Esophagus muscularis mucosa (tissue), 4 donors: Measurements from ENCODE around the gene CMTM1. TPM values are rescaled to one million over a fixed set of nuclear protein-coding genes. Genes with fewer than 3 reads are reported as not detected.
"Not testable (repeated sequence)": the region's sequence is repeated elsewhere in the genome, so short reads cannot be mapped to it uniquely, and the experiment has no call there.

Experiments used
- DNase-seq: peaks from one replicate; pipeline ENCODE4 v3.0.0-alpha.2; 2017; ENCODE audit errors: extremely low spot score
- H3K27ac ChIP-seq, 4 donors: fragments of 200-600 bp; sonication (generic); replicated peaks in 1 of 4; 1 replicate in 3 of 4; 2 replicates in 1 of 4; pipeline ENCODE4 v1.5.1; 2016 to 2019; ENCODE audit warnings: mild to moderate bottlenecking in 1 of 4
- H3K27me3 ChIP-seq, 4 donors: fragments of 200-600 bp; sonication (generic); one replicate each; pipeline versions ENCODE4 v1.5.1 to v1.6.0; 2016 to 2019
- H3K36me3 ChIP-seq, 4 donors: fragments of 200-600 bp; sonication (generic); one replicate each; pipeline ENCODE4 v1.5.1; 2016 to 2019
- H3K4me1 ChIP-seq, 4 donors: fragments of 200-600 bp; sonication (generic); one replicate each; pipeline ENCODE4 v1.5.1; 2016 to 2019
- H3K4me3 ChIP-seq, 4 donors: fragments of 200-600 bp; sonication (generic); 1 replicate in 2 of 4; 2 replicates in 2 of 4; pipeline ENCODE4 v1.5.1; 2016 to 2019; ENCODE audit warnings: mild to moderate bottlenecking in 4 of 4, moderate library complexity in 1 of 4
- H3K9me3 ChIP-seq, 4 donors: fragments of 200-600 bp; sonication (generic); 1 replicate in 3 of 4; 2 replicates in 1 of 4; pipeline ENCODE4 v1.5.1; 2016 to 2019
- EP300 ChIP-seq: sonication (generic); formaldehyde crosslinking; IDR thresholded peaks from one replicate; pipeline ENCODE4 v1.6.1; 2017; ENCODE audit warnings: antibody characterized with exemption
- POLR2A ChIP-seq: fragments of 450-650 bp; IDR thresholded peaks from one replicate; pipeline ENCODE4 v1.6.1; 2017; ENCODE audit warnings: antibody characterized with exemption, moderate library complexity, mild to moderate bottlenecking, low read depth
- POLR2AphosphoS5 ChIP-seq, 2 donors: sonication (generic); formaldehyde crosslinking; IDR thresholded peaks; one replicate each; pipeline ENCODE4 v1.6.1; 2017; ENCODE audit warnings: antibody characterized with exemption in 2 of 2
- WGBS: methylation state at CpG from one replicate; pipeline ENCODE4 v1.1.5; 2018; 5-methylcytosine and 5-hydroxymethylcytosine counted together
- intact Hi-C: fragments of 100-400 bp; cut with DNase I; formaldehyde crosslinking; loops from one replicate; pipeline ENCODE4 v1.15.1; 2023
- total RNA-seq, 4 donors: library from RNA; depleted of rRNA; stranded (reverse); fragments of >200 nt; gene quantifications; one replicate each; pipeline versions ENCODE4 v1.1.0 to v1.2.1, GENCODE V29; 2016
- TF ChIP-seq, protein P1 (sequence below), 3 experiments: fragments of 200-600 bp in 2 of 3; fragments of 450-650 bp in 1 of 3; sonication (generic) in 2 of 3; IDR thresholded peaks; one replicate each; pipeline ENCODE4 v1.5.1; 2017 to 2019; ENCODE audit warnings: antibody characterized with exemption in 3 of 3, mild to moderate bottlenecking in 2 of 3, moderate library complexity in 1 of 3

CMTM1 gene
- total RNA-seq, 4 donors from 2014 or later: 1.4 to 2.0 (median 1.7) TPM; not detected in 1

DNA sequence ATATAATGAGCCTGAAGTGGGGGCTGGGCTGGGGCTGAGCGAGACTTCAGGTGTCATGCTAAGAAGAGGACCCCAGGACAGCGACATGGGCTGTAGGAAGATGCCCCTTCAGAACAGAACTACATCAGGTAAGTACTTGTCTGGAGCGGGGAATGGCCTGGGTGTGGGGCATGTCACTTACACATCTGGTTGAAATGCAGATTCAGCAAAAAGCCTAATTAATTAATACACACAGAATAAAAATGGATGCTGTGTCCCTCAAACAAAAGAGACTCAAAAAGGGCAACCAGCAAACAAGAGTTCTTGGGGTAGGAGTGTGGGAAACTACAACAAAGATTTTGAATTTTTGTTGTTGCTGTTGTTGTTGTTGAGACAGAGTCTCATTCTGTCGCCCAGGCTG, 24.8 kb downstream of the CMTM1 start:
- Histone ChIP-seq H3K4me1 (no peaks in the 10 kb centered on the region), H3K27me3 (no peaks in the 10 kb centered on the region), H3K9me3 (peaks cover 0 to 4% (median 0%) of the 10 kb centered on the region in 4 donors), H3K4me3 (no peak overlapping the region), H3K27ac (no peak overlapping the region), H3K36me3 (no peaks in the 10 kb centered on the region)
- TF ChIP-seq POLR2AphosphoS5 (IDR thresholded peaks at IDR 0.05) (no peak), POLR2A (no peak), EP300 (no peak)
- TF ChIP-seq, protein P1, sequence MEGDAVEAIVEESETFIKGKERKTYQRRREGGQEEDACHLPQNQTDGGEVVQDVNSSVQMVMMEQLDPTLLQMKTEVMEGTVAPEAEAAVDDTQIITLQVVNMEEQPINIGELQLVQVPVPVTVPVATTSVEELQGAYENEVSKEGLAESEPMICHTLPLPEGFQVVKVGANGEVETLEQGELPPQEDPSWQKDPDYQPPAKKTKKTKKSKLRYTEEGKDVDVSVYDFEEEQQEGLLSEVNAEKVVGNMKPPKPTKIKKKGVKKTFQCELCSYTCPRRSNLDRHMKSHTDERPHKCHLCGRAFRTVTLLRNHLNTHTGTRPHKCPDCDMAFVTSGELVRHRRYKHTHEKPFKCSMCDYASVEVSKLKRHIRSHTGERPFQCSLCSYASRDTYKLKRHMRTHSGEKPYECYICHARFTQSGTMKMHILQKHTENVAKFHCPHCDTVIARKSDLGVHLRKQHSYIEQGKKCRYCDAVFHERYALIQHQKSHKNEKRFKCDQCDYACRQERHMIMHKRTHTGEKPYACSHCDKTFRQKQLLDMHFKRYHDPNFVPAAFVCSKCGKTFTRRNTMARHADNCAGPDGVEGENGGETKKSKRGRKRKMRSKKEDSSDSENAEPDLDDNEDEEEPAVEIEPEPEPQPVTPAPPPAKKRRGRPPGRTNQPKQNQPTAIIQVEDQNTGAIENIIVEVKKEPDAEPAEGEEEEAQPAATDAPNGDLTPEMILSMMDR (IDR thresholded peaks at IDR 0.05): no peak
- intact Hi-C loops: no loop called here
- DNase-seq: no peak
- 96% methylated on average over 4 of the region's 4 CpGs for WGBS

DNA sequence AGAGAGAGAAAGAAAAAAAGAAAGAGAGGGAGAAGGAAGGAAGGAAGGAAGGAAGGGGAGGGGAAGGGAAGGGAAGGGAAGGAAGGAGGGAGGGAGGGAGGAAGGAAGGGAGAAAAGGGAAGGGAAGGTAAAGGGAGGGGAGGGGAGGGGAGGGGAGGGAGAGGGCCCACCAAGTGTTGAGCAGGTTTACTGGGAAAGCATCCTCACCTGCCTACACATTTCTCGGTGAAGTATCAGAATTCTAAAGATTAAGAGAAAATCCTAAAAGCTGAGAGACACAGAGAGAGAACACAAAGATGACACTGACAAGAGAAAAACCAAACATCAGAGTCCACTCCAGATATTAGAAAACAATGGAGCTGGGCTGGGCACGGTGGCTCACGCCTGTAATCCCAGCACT, 26.0 kb downstream of the CMTM1 start:
- Histone ChIP-seq H3K27me3 (no peaks in the 10 kb centered on the region), H3K27ac (no peak overlapping the region), H3K36me3 (no peaks in the 10 kb centered on the region), H3K4me1 (no peaks in the 10 kb centered on the region), H3K9me3 (peaks cover 0 to 4% (median 0%) of the 10 kb centered on the region in 4 donors), H3K4me3 (no peak overlapping the region)
- intact Hi-C loops: no loop called here
- WGBS: 85% methylated on average over 3 of the region's 3 CpGs
- TF ChIP-seq POLR2AphosphoS5 (IDR thresholded peaks at IDR 0.05) (no peak), EP300 (no peak), POLR2A (no peak)
- TF ChIP-seq, protein P1 (IDR thresholded peaks at IDR 0.05): no peak
- no peak for DNase-seq

DNA sequence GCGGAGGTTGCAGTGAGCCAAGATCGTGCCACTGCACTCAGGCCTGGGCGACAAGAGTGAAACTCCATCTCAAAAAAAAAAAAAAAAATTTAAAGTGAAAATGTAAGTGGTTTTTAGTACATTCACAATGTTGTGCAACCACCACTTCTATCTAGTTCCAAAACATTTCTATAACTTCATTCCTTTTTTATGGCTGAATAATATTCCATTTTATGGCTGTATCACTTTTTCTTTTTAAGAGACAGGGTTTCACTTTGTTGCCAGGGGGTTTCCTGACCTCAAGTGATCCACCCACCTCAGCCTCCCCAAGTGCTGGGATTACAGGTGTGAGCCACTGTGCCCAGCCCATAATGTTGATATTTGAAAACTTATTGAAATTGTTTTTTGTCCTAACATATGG, 26.6 kb downstream of the CMTM1 start:
- H3K9me3 ChIP-seq: peaks cover 0 to 4% (median 0%) of the 10 kb centered on the region in 4 donors
- H3K4me3 ChIP-seq: no peak overlapping the region
- WGBS: 97% methylated on average over 3 of the region's 3 CpGs
- no peaks in the 10 kb centered on the region for H3K36me3 ChIP-seq
- no peaks in the 10 kb centered on the region for H3K27me3 ChIP-seq
- H3K27ac ChIP-seq: no peak overlapping the region
- no peaks in the 10 kb centered on the region for H3K4me1 ChIP-seq
- DNase-seq: no peak
- intact Hi-C loops: no loop called here
- TF ChIP-seq POLR2A (no peak), POLR2AphosphoS5 (IDR thresholded peaks at IDR 0.05) (no peak), EP300 (no peak)
- TF ChIP-seq, protein P1 (IDR thresholded peaks at IDR 0.05): no peak

DNA sequence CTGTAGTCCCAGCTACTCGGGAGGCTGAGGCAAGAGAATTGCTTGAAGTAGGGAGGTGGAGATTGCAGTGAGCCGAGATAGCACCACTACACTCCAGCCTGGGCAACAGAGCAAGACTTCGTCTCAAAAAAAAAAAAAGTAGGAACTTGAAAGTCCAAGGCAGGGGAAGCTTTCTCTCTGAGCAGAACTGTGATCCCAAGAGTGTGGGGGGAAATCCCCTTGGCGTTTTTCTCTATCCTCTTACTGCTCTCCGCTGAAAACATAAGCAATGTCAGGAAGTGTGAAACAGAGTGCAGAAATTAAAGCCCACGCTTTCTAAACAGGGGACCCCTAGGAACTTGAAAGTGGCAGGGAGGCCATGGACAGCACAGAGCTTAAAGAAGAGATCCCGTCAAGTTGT, 28.5 kb downstream of the CMTM1 start:
- no peak for DNase-seq
- no peak overlapping the region for H3K27ac ChIP-seq
- intact Hi-C loops: no loop called here
- no peak overlapping the region for H3K4me3 ChIP-seq
- no peaks in the 10 kb centered on the region for H3K36me3 ChIP-seq
- no peaks in the 10 kb centered on the region for H3K4me1 ChIP-seq
- H3K27me3 ChIP-seq: no peaks in the 10 kb centered on the region
- H3K9me3 ChIP-seq: peaks cover 0 to 4% (median 0%) of the 10 kb centered on the region in 4 donors
- 63% methylated on average over 7 of the region's 7 CpGs for WGBS
- TF ChIP-seq POLR2AphosphoS5 (IDR thresholded peaks at IDR 0.05) (no peak), EP300 (no peak), POLR2A (no peak)
- TF ChIP-seq, protein P1 (IDR thresholded peaks at IDR 0.05): no peak

DNA sequence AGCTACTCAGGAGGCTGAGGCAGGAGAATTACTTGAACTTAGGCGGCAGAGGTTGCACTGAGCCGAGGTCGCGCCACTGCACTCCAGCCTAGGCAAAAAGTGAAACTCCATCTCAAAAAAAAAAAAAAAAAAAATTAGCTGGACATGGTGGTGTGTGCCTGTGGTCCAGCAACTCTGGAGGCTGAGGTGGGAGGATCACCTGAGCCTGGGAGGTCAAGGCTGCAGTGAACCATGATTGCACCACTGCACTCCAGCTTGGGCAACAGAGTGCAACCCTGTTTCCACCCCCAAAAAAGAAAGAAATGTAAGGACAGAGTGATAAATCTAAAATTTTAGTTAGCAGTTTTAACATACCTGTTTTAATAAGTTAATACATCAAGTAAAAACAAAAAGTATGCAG, 30.3 kb downstream of the CMTM1 start:
- H3K27ac ChIP-seq, H3K4me1 ChIP-seq, H3K9me3 ChIP-seq, H3K4me3 ChIP-seq, DNase-seq, intact Hi-C loops, H3K27me3 ChIP-seq, H3K36me3 ChIP-seq: not testable (repeated sequence)
- 97% methylated on average over 4 of the region's 4 CpGs for WGBS
